22Rv1 (cell line): Measurements from ENCODE around the gene CALHM3.

Experiments used
- H3K27ac ChIP-seq: fragments of 450-650 bp; 2 replicates; pipeline ENCODE4 v1.5.1; 2017
- ZFX ChIP-seq: fragments of 450-650 bp; IDR thresholded peaks from 2 replicates; pipeline ENCODE4 v1.6.1; 2017; ENCODE audit warnings: antibody characterized with exemption, borderline replicate concordance
- TF ChIP-seq, protein P1 (sequence below): fragments of 450-650 bp; IDR thresholded peaks from 2 replicates; pipeline ENCODE4 v1.5.1; 2017; ENCODE audit warnings: mild to moderate bottlenecking

Gene CALHM3

GRCh38 chr10:103451831-103452505, 27.1 kb downstream of the CALHM3 start, which contains the start of gene CALHM2:
Gene CALHM2, minus strand, starts transcription at chr10:103452370. Its CDS starts 2,429 bp downstream, at chr10:103449941.
- H3K27ac ChIP-seq: peak within 1 kb of the TSS; percentile 91
- no peak for TF ChIP-seq ZFX
- TF ChIP-seq, protein P1, sequence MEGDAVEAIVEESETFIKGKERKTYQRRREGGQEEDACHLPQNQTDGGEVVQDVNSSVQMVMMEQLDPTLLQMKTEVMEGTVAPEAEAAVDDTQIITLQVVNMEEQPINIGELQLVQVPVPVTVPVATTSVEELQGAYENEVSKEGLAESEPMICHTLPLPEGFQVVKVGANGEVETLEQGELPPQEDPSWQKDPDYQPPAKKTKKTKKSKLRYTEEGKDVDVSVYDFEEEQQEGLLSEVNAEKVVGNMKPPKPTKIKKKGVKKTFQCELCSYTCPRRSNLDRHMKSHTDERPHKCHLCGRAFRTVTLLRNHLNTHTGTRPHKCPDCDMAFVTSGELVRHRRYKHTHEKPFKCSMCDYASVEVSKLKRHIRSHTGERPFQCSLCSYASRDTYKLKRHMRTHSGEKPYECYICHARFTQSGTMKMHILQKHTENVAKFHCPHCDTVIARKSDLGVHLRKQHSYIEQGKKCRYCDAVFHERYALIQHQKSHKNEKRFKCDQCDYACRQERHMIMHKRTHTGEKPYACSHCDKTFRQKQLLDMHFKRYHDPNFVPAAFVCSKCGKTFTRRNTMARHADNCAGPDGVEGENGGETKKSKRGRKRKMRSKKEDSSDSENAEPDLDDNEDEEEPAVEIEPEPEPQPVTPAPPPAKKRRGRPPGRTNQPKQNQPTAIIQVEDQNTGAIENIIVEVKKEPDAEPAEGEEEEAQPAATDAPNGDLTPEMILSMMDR: no peak

DNA sequence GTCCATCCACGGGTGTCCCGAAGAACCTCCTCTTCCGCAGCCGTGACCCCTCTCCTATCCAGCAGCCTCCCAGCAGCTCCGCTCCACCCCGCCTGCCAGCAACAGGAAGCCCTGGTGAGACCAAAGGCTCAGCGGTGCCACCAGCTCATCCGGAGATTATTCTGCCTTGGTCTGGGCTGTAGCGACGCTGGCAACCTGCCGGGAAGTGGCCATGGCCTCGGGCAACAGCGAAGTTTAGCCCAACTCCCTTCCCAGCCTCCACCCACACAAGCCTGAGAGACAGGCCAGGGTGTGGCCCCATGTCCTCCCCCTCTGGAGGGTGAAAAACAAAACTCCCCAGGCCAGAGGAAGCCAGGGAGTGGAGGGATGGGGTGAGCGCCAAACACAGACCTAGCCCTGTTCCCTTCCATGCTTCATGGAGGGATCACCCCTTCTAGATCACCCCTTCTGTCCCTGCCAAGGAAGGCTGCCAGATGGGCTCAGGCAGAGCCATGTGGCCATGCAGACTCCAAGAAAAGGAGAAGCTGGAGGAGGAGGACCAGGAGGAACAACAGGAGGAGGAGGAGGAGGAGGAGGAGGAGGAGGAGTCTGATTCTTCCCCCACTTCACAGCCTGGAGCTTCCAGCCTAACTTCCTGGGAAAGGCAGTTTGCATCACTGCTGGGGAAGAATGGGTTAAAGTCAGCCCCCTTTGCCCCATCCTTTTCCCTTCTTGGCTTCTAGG, 27.8 kb downstream of the CALHM3 start:
- peak overlapping the region; percentile 91 for H3K27ac ChIP-seq
- TF ChIP-seq ZFX: no peak
- TF ChIP-seq, protein P1: no peak

DNA sequence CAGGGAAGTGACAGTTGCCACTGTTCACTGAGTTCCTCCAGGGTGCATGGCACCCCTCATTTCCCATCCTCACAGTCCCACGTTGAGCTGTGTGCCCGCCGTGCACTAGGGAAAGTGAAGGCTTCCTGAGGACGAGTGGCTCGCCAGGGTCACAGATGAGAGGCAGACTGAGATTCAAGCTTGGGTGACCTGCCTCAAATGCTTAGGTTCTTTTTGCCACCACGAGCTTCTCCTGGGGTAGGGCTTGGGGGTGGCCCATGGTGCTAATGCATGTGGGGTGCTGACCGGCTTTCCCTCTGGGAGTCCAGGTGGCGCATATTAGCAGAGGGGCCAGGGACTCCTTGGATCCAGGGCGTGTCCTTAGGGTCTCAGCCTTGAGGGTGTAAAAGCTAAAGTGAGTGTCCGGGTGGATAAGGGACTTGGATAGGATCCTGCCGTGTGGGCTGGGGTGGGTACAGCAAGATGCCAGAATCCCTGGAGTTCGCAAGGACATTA, 28.8 kb downstream of the CALHM3 start:
- H3K27ac ChIP-seq: peak overlapping the region; percentile 91
- TF ChIP-seq, protein P1: no peak
- TF ChIP-seq ZFX: no peak

GRCh38 chr10:103449208-103450144, 29.6 kb downstream of the CALHM3 start:
- no peak for TF ChIP-seq ZFX
- TF ChIP-seq, protein P1: no peak
- no peak overlapping the region; the same call in 1 of the 2 replicates for H3K27ac ChIP-seq

DNA sequence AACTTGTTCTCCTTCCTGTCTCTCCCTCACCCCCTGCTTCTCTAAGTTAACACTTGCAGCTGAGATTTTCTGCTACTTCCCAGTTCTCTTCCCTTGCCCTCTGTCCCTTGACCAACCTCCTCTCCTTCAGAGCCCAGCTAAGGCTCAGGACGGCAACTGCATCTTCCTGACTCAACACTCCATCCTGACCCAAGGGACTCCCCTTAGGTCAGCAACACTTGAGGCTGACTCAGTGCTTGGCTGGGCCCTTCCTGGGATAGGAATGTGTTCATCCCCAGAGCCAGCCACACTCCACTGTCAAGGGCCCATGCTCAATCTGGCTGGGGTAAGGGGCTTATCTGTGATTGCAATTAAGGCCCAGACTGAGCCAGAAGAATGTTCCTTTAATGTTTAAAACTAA, 30.3 kb downstream of the CALHM3 start:
- TF ChIP-seq, protein P1: no peak
- peak overlapping the region; percentile 17; the same call in 1 of the 2 replicates for H3K27ac ChIP-seq

- H3K27ac ChIP-seq: 0 out of 2 replicates have a peak overlapping the region, but pooled peaks have one; percentile 25
- TF ChIP-seq ZFX: no peak
- TF ChIP-seq, protein P1: no peak
Observed at GRCh38 chr10:103447187-103447586, 31.9 kb downstream of the CALHM3 start.
